Glutamatergic neuron (in vitro differentiated cells): ENCODE data around the gene AMHR2. TPM values are rescaled to one million over a fixed set of nuclear protein-coding genes. Genes with fewer than 3 reads are reported as not detected.

ENCODE experiments used
- DNase-seq: peaks from one replicate; pipeline ENCODE4 v3.0.0; 2022
- H3K27ac Mint-ChIP-seq: one replicate; pipeline ENCODE4 v1.8.0; 2020; ENCODE audit warnings: mild to moderate bottlenecking, mixed read lengths, inconsistent platforms; ENCODE audit not compliant: unreplicated experiment
- H3K27me3 Mint-ChIP-seq: one replicate; pipeline ENCODE4 v1.8.0; 2020; ENCODE audit warnings: mild to moderate bottlenecking, moderate library complexity, mixed read lengths, inconsistent platforms; ENCODE audit not compliant: unreplicated experiment
- H3K36me3 Mint-ChIP-seq: one replicate; pipeline ENCODE4 v1.8.0; 2020; ENCODE audit warnings: mild to moderate bottlenecking, mixed read lengths, inconsistent platforms; ENCODE audit not compliant: unreplicated experiment
- H3K4me1 Mint-ChIP-seq: one replicate; pipeline ENCODE4 v1.8.0; 2020; ENCODE audit warnings: mild to moderate bottlenecking, low read depth, mixed read lengths, inconsistent platforms; ENCODE audit not compliant: unreplicated experiment
- H3K4me3 Mint-ChIP-seq: one replicate; pipeline ENCODE4 v1.8.0; 2020; ENCODE audit warnings: mild to moderate bottlenecking, mixed read lengths, inconsistent platforms; ENCODE audit not compliant: unreplicated experiment
- H3K9me3 Mint-ChIP-seq: one replicate; pipeline ENCODE4 v1.8.0; 2020; ENCODE audit warnings: mild to moderate bottlenecking, moderate library complexity, mixed read lengths, inconsistent platforms; ENCODE audit not compliant: unreplicated experiment
- total RNA-seq: library from RNA; stranded (reverse); fragmentation: NEBNext Ultra II Directional; extraction: Animal tissue kit (Norgen Biotek cat#: 25700); gene quantifications from one replicate; pipeline ENCODE4 v1.2.1, GENCODE V29; 2021; ENCODE audit not compliant: unreplicated experiment
- TF ChIP-seq, protein P1 (sequence below): fragments of 200-600 bp; sonication (generic); IDR thresholded peaks from one replicate; pipeline ENCODE4 v1.5.0; 2021; ENCODE audit not compliant: partially characterized antibody, unreplicated experiment

Gene AMHR2
- total RNA-seq, 1 donor from 2014 or later: not detected

DNA sequence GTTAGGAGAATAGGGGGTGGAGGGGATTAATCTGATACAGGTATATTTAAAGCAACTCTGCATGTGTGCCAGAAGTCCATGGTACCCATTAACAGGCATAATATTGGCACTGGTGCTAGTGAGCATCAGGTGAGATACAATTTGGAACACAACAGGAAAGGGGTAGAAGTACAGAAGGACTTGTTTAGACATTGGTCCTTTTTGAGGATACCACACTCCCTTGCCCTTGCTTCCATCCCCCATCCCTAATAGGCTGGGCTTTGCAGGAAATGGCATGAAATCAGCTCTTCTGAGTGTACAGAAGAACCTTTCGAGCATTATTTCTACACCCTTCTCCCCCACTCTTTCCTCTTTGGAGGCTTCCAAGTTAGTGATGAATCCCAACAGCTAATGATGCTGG, 44.6 kb downstream of the AMHR2 start:
- TF ChIP-seq, protein P1, sequence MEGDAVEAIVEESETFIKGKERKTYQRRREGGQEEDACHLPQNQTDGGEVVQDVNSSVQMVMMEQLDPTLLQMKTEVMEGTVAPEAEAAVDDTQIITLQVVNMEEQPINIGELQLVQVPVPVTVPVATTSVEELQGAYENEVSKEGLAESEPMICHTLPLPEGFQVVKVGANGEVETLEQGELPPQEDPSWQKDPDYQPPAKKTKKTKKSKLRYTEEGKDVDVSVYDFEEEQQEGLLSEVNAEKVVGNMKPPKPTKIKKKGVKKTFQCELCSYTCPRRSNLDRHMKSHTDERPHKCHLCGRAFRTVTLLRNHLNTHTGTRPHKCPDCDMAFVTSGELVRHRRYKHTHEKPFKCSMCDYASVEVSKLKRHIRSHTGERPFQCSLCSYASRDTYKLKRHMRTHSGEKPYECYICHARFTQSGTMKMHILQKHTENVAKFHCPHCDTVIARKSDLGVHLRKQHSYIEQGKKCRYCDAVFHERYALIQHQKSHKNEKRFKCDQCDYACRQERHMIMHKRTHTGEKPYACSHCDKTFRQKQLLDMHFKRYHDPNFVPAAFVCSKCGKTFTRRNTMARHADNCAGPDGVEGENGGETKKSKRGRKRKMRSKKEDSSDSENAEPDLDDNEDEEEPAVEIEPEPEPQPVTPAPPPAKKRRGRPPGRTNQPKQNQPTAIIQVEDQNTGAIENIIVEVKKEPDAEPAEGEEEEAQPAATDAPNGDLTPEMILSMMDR: no peak
- Mint-ChIP-seq H3K27me3 (peaks cover 6% of the 10 kb centered on the region), H3K36me3 (no peaks in the 10 kb centered on the region), H3K27ac (peak overlapping the region; percentile 76), H3K9me3 (no peaks in the 10 kb centered on the region), H3K4me1 (peaks cover 7% of the 10 kb centered on the region), H3K4me3 (no peak overlapping the region)
- DNase-seq: no peak

DNA sequence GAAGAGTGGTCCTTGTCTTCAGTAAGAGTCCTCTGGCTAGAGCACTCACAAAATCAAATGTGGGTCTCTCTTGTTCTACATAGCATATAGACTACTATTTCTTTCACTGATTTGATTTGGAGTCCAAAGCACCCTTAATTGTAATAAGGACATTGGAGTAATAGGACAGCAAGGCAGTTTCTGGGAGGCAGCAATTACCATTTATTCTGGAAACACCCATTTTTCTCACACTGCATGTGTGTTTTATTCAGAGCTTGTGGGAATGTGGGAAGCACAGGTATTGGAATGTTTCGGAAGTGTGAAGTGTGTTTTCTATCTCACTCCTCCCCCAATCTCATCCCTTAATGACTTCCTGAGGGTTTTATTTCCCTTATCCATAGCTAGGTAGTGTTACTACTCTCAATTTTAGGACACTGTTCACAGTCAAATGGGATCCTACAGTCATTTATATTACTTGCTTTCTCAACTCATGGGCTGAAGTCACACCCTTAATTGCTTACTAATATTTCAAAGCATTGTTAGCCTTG, 48.5 kb downstream of the AMHR2 start:
- Mint-ChIP-seq H3K4me3 (no peak overlapping the region), H3K9me3 (no peaks in the 10 kb centered on the region), H3K36me3 (no peaks in the 10 kb centered on the region), H3K27ac (no peak overlapping the region), H3K4me1 (peaks cover 34% of the 10 kb centered on the region), H3K27me3 (peaks cover 7% of the 10 kb centered on the region)
- TF ChIP-seq, protein P1: no peak
- DNase-seq: no peak

DNA sequence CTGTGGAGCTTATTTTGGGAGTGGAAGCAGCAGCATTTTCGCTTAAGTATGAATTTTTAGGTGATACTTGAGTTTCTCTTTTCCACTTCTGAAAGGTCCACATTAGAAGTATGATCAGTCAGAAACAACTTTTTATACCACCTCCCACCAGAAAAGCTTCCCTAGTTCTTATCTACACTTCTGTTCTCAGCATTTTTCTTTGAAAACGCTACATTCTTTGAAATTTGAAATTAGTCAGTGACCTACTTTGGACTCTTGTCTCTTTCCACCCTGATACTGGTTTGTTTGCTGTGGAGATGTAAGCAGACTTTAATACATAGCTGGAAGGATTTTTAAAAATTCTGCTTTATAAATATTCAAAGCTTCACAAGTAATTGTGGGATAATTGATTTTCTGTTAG, 50.4 kb downstream of the AMHR2 start:
- no peak overlapping the region for H3K27ac Mint-ChIP-seq
- H3K4me1 Mint-ChIP-seq: peaks cover 36% of the 10 kb centered on the region
- H3K9me3 Mint-ChIP-seq: no peaks in the 10 kb centered on the region
- H3K27me3 Mint-ChIP-seq: peaks cover 5% of the 10 kb centered on the region
- no peak for DNase-seq
- TF ChIP-seq, protein P1: no peak
- H3K4me3 Mint-ChIP-seq: no peak overlapping the region
- H3K36me3 Mint-ChIP-seq: no peaks in the 10 kb centered on the region

DNA sequence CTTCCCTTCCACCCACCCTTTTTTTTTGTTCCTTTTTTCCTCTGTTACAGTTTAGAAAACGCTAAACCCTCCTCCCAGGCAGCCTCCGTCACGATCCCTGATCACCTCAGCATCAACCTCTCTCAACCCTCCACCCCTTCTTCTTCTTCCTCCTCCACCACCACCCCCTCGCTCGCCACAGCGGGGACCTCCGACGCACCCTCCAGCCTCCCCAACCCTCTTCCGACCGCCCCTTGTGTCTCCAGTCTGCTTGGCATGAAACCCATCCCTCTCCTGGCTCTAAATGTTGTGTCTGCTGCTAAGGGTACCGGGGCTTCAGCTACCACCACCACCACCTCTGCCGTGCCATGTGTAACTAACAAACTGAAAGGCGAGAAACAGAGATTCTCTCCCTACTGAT, 51.2 kb downstream of the AMHR2 start:
- peaks cover 1% of the 10 kb centered on the region for H3K9me3 Mint-ChIP-seq
- no peak for DNase-seq
- H3K27ac Mint-ChIP-seq: peak overlapping the region; percentile 3
- H3K4me1 Mint-ChIP-seq: peaks cover 36% of the 10 kb centered on the region
- TF ChIP-seq, protein P1: no peak
- H3K4me3 Mint-ChIP-seq: peak overlapping the region; percentile 3
- no peaks in the 10 kb centered on the region for H3K36me3 Mint-ChIP-seq
- H3K27me3 Mint-ChIP-seq: peaks cover 5% of the 10 kb centered on the region

DNA sequence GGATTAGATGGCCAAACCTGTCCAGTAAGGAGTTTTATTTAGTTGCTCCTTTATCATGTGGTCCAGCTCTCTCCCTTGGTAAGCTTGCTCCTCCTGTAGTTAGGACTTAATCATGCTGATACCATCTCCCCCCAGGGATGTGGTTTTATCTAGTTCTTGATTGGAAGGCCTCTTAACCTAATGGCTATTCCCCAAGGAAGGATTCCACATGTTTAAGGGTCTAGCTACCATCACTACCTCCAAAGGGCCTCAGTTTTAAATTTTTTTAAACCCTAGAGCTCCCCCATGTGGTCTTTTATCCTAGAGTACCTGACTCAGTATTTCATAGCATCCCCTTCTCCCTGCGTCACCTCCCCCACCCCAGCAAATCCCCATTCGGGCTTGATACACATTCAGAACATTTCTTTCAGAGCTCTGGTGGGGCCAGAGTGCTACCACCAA, 53.1 kb downstream of the AMHR2 start:
- H3K36me3 Mint-ChIP-seq: no peaks in the 10 kb centered on the region
- peaks cover 5% of the 10 kb centered on the region for H3K27me3 Mint-ChIP-seq
- peaks cover 34% of the 10 kb centered on the region for H3K4me1 Mint-ChIP-seq
- H3K4me3 Mint-ChIP-seq: peak overlapping the region; percentile 48
- H3K9me3 Mint-ChIP-seq: peaks cover 2% of the 10 kb centered on the region
- DNase-seq: no peak
- H3K27ac Mint-ChIP-seq: no peak overlapping the region
- TF ChIP-seq, protein P1: peak; percentile 41
